HepG2 (cell line): Measurements from ENCODE around the gene B4GALT5. TPM values are rescaled to one million over a fixed set of nuclear protein-coding genes. Genes with fewer than 3 reads are reported as not detected.

Experiments
- ARID3A ChIP-seq: IDR thresholded peaks from 2 replicates; pipeline ENCODE4 v1.6.1; 2012; ENCODE audit warnings: low read depth, low read length, improper control_type of control experiment
- CEBPZ ChIP-seq: IDR thresholded peaks from 2 replicates; pipeline ENCODE4 v1.6.1; 2012; ENCODE audit warnings: low read length, improper control_type of control experiment
- FOSL1 ChIP-seq: sonication (generic); formaldehyde crosslinking; IDR thresholded peaks from 2 replicates; pipeline ENCODE4 v1.9.0; 2021; ENCODE audit warnings: missing genetic modification reagents, borderline replicate concordance
- FOXK1 ChIP-seq: sonication (generic); formaldehyde crosslinking; IDR thresholded peaks from 2 replicates; pipeline ENCODE4 v1.4.0; 2020; ENCODE audit warnings: low read depth, missing genetic modification reagents, borderline replicate concordance
- MIER2 ChIP-seq: IDR thresholded peaks from 2 replicates; pipeline ENCODE4 v1.6.1; 2016; ENCODE audit warnings: missing biosample characterization, missing genetic modification reagents
- MLLT10 ChIP-seq: sonication (generic); formaldehyde crosslinking; IDR thresholded peaks from 2 replicates; pipeline ENCODE4 v1.4.0; 2020; ENCODE audit warnings: missing genetic modification reagents
- NCOA2 ChIP-seq: sonication (generic); formaldehyde crosslinking; IDR thresholded peaks from 2 replicates; pipeline ENCODE4 v1.8.0; 2022; ENCODE audit warnings: inconsistent platforms
- NONO ChIP-seq, 2 experiments: fragments of 450-650 bp in 1 of 2; sonication (generic) in 1 of 2; formaldehyde crosslinking in 1 of 2; IDR thresholded peaks in 1 of 2; conservative IDR thresholded peaks in 1 of 2; 2 replicates each; pipeline versions ENCODE4 v1.6.1 to v1.8.0; 2017 to 2022; ENCODE audit warnings: mild to moderate bottlenecking in 1 of 2, missing genetic modification reagents in 1 of 2, moderate library complexity in 1 of 2
- ZC3H13 ChIP-seq: sonication (generic); formaldehyde crosslinking; IDR thresholded peaks from 2 replicates; pipeline ENCODE4 v1.8.1; 2023; ENCODE audit warnings: mild to moderate bottlenecking, missing genetic modification reagents, moderate library complexity
- ZMYM4 ChIP-seq: sonication (generic); formaldehyde crosslinking; IDR thresholded peaks from 2 replicates; pipeline ENCODE4 v1.8.1; 2023; ENCODE audit warnings: mild to moderate bottlenecking, missing genetic modification reagents
- ZNF20 ChIP-seq: sonication (generic); formaldehyde crosslinking; IDR thresholded peaks from 2 replicates; pipeline ENCODE4 v1.4.0; 2020; ENCODE audit warnings: mild to moderate bottlenecking, moderate library complexity, missing genetic modification reagents
- ZNF709 ChIP-seq: sonication (generic); formaldehyde crosslinking; IDR thresholded peaks from 2 replicates; pipeline ENCODE4 v1.5.0; 2020; ENCODE audit warnings: mild to moderate bottlenecking, missing genetic modification reagents
- ZSCAN12 ChIP-seq: sonication (generic); formaldehyde crosslinking; IDR thresholded peaks from 2 replicates; pipeline ENCODE4 v1.9.0; 2021; ENCODE audit warnings: mild to moderate bottlenecking, missing genetic modification reagents
- polyA plus RNA-seq, 8 experiments: library from polyadenylated mRNA; depleted of rRNA in 3 of 8; stranded (reverse) in 7 of 8; unstranded in 1 of 8; fragments of >200 nt; fragmentation: Illumina TruSeq in 4 of 8; extraction: Trizol in 4 of 8; gene quantifications; 2 replicates each; pipeline versions ENCODE4 v1.2.1 to v1.2.3, GENCODE V29; 2011 to 2016; ENCODE audit warnings: low read depth in 4 of 8, missing spikeins in 1 of 8, mixed read lengths in 1 of 8; ENCODE audit not compliant: insufficient read depth in 1 of 8
- total RNA-seq, 5 experiments: library from RNA; depleted of rRNA; stranded (reverse); fragments of >200 nt; fragmentation: Illumina TruSeq; extraction: Trizol; gene quantifications; 2 replicates each; pipeline ENCODE4 v1.2.3, GENCODE V29; 2016; ENCODE audit warnings: low read depth in 1 of 5
- TF ChIP-seq, protein P1 (sequence below), 2 experiments: fragments of 450-650 bp in 1 of 2; sonication (generic) in 1 of 2; formaldehyde crosslinking in 1 of 2; IDR thresholded peaks; 2 replicates each; pipeline versions ENCODE4 v1.6.1 to v1.8.0; 2016 to 2022; ENCODE audit warnings: antibody characterized with exemption in 1 of 2, mild to moderate bottlenecking in 1 of 2, missing genetic modification reagents in 1 of 2

Gene B4GALT5
- total and polyA plus RNA-seq, 2 of the 13 experiments (the other 11 are each of a cell fraction or from before 2014, with no cell fraction given), result 27.3 to 30.9 TPM

GRCh38 chr20:49712996-49713752 is 504 bp downstream of the B4GALT5 start (continued):
- TF ChIP-seq, protein P1, sequence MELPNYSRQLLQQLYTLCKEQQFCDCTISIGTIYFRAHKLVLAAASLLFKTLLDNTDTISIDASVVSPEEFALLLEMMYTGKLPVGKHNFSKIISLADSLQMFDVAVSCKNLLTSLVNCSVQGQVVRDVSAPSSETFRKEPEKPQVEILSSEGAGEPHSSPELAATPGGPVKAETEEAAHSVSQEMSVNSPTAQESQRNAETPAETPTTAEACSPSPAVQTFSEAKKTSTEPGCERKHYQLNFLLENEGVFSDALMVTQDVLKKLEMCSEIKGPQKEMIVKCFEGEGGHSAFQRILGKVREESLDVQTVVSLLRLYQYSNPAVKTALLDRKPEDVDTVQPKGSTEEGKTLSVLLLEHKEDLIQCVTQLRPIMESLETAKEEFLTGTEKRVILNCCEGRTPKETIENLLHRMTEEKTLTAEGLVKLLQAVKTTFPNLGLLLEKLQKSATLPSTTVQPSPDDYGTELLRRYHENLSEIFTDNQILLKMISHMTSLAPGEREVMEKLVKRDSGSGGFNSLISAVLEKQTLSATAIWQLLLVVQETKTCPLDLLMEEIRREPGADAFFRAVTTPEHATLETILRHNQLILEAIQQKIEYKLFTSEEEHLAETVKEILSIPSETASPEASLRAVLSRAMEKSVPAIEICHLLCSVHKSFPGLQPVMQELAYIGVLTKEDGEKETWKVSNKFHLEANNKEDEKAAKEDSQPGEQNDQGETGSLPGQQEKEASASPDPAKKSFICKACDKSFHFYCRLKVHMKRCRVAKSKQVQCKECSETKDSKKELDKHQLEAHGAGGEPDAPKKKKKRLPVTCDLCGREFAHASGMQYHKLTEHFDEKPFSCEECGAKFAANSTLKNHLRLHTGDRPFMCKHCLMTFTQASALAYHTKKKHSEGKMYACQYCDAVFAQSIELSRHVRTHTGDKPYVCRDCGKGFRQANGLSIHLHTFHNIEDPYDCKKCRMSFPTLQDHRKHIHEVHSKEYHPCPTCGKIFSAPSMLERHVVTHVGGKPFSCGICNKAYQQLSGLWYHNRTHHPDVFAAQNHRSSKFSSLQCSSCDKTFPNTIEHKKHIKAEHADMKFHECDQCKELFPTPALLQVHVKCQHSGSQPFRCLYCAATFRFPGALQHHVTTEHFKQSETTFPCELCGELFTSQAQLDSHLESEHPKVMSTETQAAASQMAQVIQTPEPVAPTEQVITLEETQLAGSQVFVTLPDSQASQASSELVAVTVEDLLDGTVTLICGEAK (IDR thresholded peaks at IDR 0.05), result no peak
- TF ChIP-seq, protein P1 (CRISPR knock-in tag; IDR thresholded peaks at IDR 0.05), result 0 out of 2 replicates have a peak, but pooled peaks have one; percentile 20
- TF ChIP-seq FOXK1 (CRISPR knock-in tag) (no peak), MLLT10 (CRISPR knock-in tag) (no peak), NCOA2 (CRISPR knock-in tag) (no peak), CEBPZ (no peak), ZC3H13 (CRISPR knock-in tag) (no peak), NONO (IDR thresholded peaks at IDR 0.05) (no peak), NONO (CRISPR knock-in tag; conservative IDR thresholded peaks at IDR 0.05) (no peak), ZSCAN12 (CRISPR knock-in tag) (0 out of 2 replicates have a peak, but pooled peaks have one; percentile 49), FOSL1 (CRISPR knock-in tag) (no peak), ZMYM4 (CRISPR knock-in tag) (0 out of 2 replicates have a peak, but pooled peaks have one; percentile 44), ZNF20 (CRISPR knock-in tag) (no peak), ZNF709 (CRISPR knock-in tag) (0 out of 2 replicates have a peak, but pooled peaks have one; percentile 8), ARID3A (no peak), MIER2 (CRISPR knock-in tag) (no peak)
